DMS153 treated with DMSO at 0.1 percent for 48 hours (cell line): ENCODE data around the gene ODAD3.
"Not testable (repeated sequence)": the region's sequence is repeated elsewhere in the genome, so short reads cannot be mapped to it uniquely, and the experiment has no call there.

ENCODE experiments used
- DNase-seq: peaks from one replicate; lab custom pipeline; 2025; ENCODE audit not compliant: unreplicated experiment; lab: John Stamatoyannopoulos, UW

Gene ODAD3

GRCh38 chr19:11460207-11460606 is 25.3 kb upstream of the ODAD3 start:
- no peak for DNase-seq

GRCh38 chr19:11458912-11459311 is 24.0 kb upstream of the ODAD3 start:
- not testable (repeated sequence) for DNase-seq

- no peak for DNase-seq
Observed at GRCh38 chr19:11458236-11458900, 23.4 kb upstream of the ODAD3 start.

GRCh38 chr19:11457831-11458230 is 22.9 kb upstream of the ODAD3 start:
- DNase-seq, result no peak

- no peak for DNase-seq
Observed at GRCh38 chr19:11457115-11457514, 22.2 kb upstream of the ODAD3 start.

- no peak for DNase-seq
Observed at GRCh38 chr19:11456659-11457058, 21.7 kb upstream of the ODAD3 start.

- DNase-seq, result not testable (repeated sequence)
Observed at GRCh38 chr19:11455233-11455554, 20.3 kb upstream of the ODAD3 start.

DNA sequence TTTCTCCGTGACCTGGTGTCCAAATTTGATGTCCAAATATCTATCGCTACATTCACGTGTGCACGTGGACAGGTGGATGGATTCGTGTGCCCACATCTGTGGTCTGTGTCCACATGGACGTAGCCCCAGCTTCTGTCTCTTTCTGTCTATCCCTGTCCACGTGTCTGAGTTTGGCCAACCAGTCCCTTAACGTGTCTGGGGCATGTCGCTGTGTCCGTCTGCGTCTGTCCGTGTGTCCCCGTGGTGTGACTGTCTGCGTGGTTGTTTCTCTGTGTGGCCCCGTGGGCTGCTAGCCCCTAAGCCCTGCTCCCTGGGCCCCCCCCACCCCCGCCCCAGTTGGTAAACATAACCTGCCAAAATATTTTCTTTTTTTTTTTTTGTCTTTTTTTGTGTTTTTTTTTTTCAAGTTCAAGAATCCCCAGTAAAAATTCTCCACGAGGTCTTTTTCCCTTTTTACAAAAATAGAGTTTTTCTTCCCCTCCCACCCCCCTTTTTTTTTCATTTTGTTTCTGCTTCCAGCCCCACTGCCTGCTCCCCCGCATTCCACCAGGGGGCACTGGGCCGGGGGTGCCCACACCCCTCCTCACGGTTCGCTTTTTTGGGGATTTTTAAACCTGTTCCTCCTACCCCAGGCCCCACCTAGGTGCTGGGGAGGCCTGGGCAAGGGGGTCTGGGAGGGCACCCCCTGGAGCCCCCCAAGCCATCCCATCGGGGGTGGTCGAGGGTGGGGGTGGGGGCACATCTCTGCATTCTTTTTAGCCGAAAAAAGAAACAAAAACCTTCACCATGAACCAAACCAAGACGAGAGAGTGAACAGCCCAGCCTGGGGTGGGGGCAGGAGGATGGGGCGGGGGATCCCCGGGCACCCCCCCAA is 18.8 kb upstream of the ODAD3 start:
- no peak for DNase-seq

GRCh38 chr19:11452620-11453310 is 17.8 kb upstream of the ODAD3 start:
- no peak for DNase-seq

DNA sequence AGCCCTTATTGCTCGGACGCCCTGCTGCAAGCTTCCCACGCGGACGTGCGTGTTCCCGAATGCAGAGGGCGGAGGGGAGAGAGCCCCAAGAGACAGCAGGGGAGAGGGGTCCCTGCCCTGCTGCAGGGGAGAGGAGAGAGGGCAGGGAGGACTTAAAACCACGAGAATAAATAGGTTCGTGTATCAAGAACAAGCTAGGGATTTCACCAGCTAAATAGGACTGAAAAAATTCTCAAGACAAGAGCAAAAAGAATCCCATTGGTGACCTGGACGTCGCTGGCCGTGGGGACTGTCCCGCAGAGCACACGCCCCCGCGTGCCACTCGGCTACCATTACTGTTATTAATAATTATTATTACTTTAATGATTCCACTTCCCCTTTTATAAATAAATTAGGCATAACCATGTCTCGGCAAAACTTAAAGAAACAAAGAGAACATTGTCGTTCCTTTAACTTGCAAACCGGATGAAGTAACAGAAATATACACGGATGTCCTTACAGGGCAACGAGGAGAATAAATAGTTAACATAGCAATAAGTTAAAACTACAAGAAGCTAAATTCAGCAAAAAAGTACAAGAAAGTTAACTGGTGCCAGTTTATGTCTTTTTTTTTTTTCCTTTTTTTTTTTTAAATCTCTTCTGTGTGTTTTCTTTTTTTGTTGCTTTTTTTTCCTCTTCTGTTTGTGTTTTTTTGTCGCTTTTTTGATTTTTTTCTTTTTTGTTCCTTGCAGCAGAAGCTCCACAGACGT is 17.1 kb upstream of the ODAD3 start:
- no peak for DNase-seq

DNA sequence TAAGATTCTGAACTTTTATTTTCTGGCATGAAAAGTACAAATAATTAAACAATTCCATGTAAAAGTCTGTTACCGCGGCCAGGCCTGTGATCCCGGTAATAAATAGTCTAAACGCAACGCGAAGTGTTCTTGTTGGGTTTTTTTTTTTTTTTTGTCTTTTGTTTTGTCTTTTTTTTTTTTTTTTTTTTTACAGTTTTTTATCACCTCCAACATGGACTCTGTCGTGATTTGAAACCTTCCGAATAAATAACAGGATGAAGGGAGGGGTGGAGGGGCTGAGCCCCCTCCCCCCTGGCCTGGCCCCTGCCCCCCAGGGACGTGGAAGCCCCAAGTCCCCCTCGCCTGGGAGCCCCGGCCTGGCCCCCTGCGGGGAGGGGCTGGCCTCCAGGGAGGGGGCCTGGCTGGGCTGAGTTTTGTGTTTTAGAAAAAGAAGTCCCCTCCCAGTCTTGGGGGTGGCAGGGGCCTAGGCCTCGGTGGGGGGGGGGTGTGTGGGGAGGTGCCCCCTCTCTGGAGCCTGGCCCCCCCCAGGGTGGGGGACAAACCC is 16.5 kb upstream of the ODAD3 start:
- DNase-seq, result no peak

DNA sequence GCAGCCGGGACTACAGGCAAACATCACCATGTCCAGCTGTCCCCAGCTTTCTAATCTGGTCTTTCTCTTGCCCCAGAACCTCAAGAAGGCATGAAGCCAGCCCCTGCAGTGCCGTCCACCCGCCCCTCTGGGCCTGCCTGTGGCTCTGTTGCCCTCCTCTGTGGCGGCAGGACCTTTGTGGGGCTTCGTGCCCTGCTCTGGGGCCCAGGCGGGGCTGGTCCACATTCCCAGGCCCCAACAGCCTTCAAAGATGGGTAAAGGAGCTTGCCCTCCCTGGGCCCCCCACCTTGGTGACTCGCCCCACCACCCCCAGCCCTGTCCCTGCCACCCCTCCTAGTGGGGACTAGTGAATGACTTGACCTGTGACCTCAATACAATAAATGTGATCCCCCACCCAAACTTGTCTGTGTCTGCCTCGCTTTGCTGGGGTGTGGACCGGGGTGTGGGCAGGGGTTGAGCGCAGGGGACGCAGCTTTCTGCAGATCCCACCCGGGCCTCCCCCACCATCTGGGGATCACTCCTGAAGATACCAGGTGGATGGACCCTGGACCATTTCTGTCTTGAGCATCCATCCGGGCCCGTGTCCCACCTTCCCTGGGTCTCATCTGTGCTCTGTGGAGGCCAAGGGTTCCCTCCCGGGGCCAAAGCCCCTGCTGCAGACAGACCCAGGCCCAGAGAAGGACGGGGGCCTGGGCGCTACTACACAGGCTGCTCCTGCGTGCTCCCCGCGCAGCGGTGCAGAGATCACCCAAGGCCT is 15.8 kb upstream of the ODAD3 start:
- no peak for DNase-seq

DNA sequence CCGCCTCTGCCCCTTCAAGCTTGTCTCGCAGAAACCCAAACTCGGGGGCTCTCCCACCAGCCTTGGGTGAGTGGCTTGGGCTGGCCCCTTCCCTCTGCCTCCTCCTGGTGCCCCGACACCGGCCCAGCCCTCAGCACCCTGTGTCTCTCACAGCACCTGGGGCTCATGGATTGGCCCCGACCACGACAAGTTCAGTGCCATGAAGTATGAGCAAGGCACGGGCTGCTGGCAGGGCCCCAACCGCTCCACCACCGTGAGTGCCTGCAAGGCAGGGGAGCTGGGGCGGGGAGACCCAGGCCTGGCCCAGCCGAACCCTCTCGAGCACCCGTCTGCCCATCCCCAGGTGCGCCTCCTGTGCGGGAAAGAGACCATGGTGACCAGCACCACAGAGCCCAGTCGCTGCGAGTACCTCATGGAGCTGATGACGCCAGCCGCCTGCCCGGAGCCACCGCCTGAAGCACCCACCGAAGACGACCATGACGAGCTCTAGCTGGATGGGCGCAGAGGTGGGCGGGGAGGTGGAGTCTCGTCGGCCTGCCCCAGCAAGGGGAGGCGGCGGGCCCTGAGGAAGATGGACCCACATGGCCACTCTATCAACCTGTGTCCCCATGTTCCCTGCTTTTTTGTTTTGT is 14.1 kb upstream of the ODAD3 start:
- DNase-seq, result no peak

- no peak for DNase-seq
Observed at GRCh38 chr19:11448410-11448809, 13.5 kb upstream of the ODAD3 start.

- no peak for DNase-seq
Observed at GRCh38 chr19:11447347-11448262, 12.7 kb upstream of the ODAD3 start.

- no peak for DNase-seq
Observed at GRCh38 chr19:11446652-11447301, 11.9 kb upstream of the ODAD3 start.

GRCh38 chr19:11446271-11446651 is 11.3 kb upstream of the ODAD3 start:
- DNase-seq, result no peak

DNA sequence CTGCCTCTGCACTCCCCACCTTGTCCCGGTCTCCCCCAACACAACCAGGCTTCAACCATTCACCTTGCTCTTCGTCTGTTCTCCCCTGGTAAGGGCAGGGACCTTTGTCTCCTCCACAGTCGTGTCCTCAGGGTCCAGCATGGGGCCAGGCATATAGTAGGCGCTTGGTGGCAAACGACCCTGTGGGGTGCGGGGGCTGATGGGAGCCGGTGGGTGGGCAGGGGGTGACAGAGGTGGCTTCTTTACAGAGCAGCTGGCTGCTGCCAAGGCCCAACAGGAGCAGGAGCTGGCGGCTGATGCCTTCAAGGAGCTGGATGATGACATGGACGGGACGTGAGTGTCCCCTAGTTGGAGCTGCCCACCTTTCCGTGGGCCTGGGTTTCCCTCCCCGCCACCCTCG is 10.2 kb upstream of the ODAD3 start:
- no peak for DNase-seq
